GM23338 (cell line): Measurements from ENCODE around the gene SORBS2. TPM values are rescaled to one million over a fixed set of nuclear protein-coding genes. Genes with fewer than 3 reads are reported as not detected.

Experiments
- ATAC-seq: fragments of 200-7000 bp; cut with Tn5 transposase; 3 replicates; pipeline ENCODE4 v1.9.1; 2020
- DNase-seq: peaks from one replicate; pipeline ENCODE4 v3.0.0-alpha.2; 2015; ENCODE audit warnings: low spot score
- H2AFZ ChIP-seq: fragments of 200-600 bp; sonication (generic); 2 replicates; pipeline ENCODE4 v1.8.0; 2016; ENCODE audit warnings: antibody characterized with exemption, mild to moderate bottlenecking, moderate library complexity
- H3F3A ChIP-seq: fragments of 200-600 bp; sonication (generic); replicated peaks from 2 replicates; pipeline ENCODE4 v1.8.0; 2017; ENCODE audit warnings: antibody characterized with exemption, mixed run types, low read depth
- H3K27ac ChIP-seq: fragments of 200-600 bp; sonication (generic); 2 replicates; pipeline ENCODE4 v1.6.1; 2016; ENCODE audit warnings: low read depth
- H3K27me3 ChIP-seq: fragments of 200-600 bp; sonication (generic); 2 replicates; pipeline ENCODE4 v1.8.0; 2016; ENCODE audit warnings: mild to moderate bottlenecking, mixed run types, moderate library complexity; ENCODE audit not compliant: insufficient read depth
- H3K36me3 ChIP-seq: fragments of 200-600 bp; sonication (generic); 2 replicates; pipeline ENCODE4 v1.8.0; 2016; ENCODE audit warnings: mild to moderate bottlenecking; ENCODE audit not compliant: insufficient read depth
- H3K4me1 ChIP-seq: fragments of 200-600 bp; sonication (generic); 2 replicates; pipeline ENCODE4 v1.8.0; 2016; ENCODE audit warnings: mild to moderate bottlenecking, moderate library complexity; ENCODE audit not compliant: insufficient read depth
- H3K4me2 ChIP-seq: fragments of 200-600 bp; sonication (generic); 2 replicates; pipeline ENCODE4 v1.7.1; 2017; ENCODE audit warnings: mixed run types
- H3K4me3 ChIP-seq: fragments of 200-600 bp; sonication (generic); 2 replicates; pipeline ENCODE4 v1.6.1; 2016; ENCODE audit warnings: mixed run types
- H3K79me2 ChIP-seq: fragments of 200-600 bp; sonication (generic); replicated peaks from 2 replicates; pipeline ENCODE4 v1.8.0; 2017; ENCODE audit warnings: mild to moderate bottlenecking; ENCODE audit not compliant: insufficient read depth
- H3K9me2 ChIP-seq: fragments of 200-600 bp; sonication (generic); 2 replicates; pipeline ENCODE4 v1.8.0; 2017; ENCODE audit not compliant: insufficient read depth
- H4K20me1 ChIP-seq: fragments of 200-600 bp; sonication (generic); replicated peaks from 2 replicates; pipeline ENCODE4 v1.8.0; 2017; ENCODE audit warnings: mild to moderate bottlenecking; ENCODE audit not compliant: insufficient read depth
- H3K27ac Mint-ChIP-seq: 2 replicates; pipeline ENCODE4 v1.8.0; 2020; ENCODE audit warnings: inconsistent platforms, mild to moderate bottlenecking, moderate library complexity, mixed read lengths
- H3K27me3 Mint-ChIP-seq: 3 replicates; pipeline ENCODE4 v1.8.0; 2022; ENCODE audit warnings: low read depth, mild to moderate bottlenecking, moderate library complexity, mixed read lengths, inconsistent platforms; ENCODE audit not compliant: insufficient read depth, poor library complexity
- H3K36me3 Mint-ChIP-seq: 3 replicates; pipeline ENCODE4 v1.8.0; 2021; ENCODE audit warnings: low read depth, mild to moderate bottlenecking, inconsistent platforms, moderate library complexity, mixed read lengths
- H3K4me1 Mint-ChIP-seq: 3 replicates; pipeline ENCODE4 v1.8.0; 2020; ENCODE audit warnings: mild to moderate bottlenecking, inconsistent platforms, mixed read lengths
- H3K4me3 Mint-ChIP-seq: 3 replicates; pipeline ENCODE4 v1.8.0; 2021; ENCODE audit warnings: moderate library complexity, mild to moderate bottlenecking, inconsistent platforms, mixed read lengths
- H3K9me3 Mint-ChIP-seq: 3 replicates; pipeline ENCODE4 v1.8.0; 2020; ENCODE audit warnings: moderate library complexity, mild to moderate bottlenecking, inconsistent platforms, mixed read lengths
- CREB1 ChIP-seq: fragments of 250-450 bp; sonication (Bioruptor Pico); IDR thresholded peaks from 2 replicates; pipeline ENCODE4 v1.5.0; 2020; ENCODE audit warnings: low read depth, mild to moderate bottlenecking, moderate library complexity
- EZH2 ChIP-seq: fragments of 200-600 bp; sonication (generic); IDR thresholded peaks from one replicate; pipeline ENCODE4 v1.8.0; 2017; ENCODE audit warnings: antibody characterized with exemption, mild to moderate bottlenecking, low read depth; ENCODE audit not compliant: unreplicated experiment
- EZH2phosphoT487 ChIP-seq: fragments of 200-600 bp; sonication (generic); IDR thresholded peaks from one replicate; pipeline ENCODE4 v1.8.1; 2018; ENCODE audit warnings: antibody characterized with exemption; ENCODE audit not compliant: unreplicated experiment
- JUNB ChIP-seq: IDR thresholded peaks from one replicate; pipeline ENCODE4 v1.6.1; 2016; ENCODE audit warnings: antibody characterized with exemption; ENCODE audit not compliant: unreplicated experiment
- NANOG ChIP-seq: IDR thresholded peaks from 2 replicates; pipeline ENCODE4 v1.6.1; 2016; ENCODE audit warnings: antibody characterized with exemption, borderline replicate concordance
- POLR2AphosphoS5 ChIP-seq: IDR thresholded peaks from 2 replicates; pipeline ENCODE4 v1.6.1; 2016; ENCODE audit warnings: antibody characterized with exemption, low read depth
- STAT1 ChIP-seq: IDR thresholded peaks from one replicate; pipeline ENCODE4 v1.6.1; 2016; ENCODE audit warnings: antibody characterized with exemption; ENCODE audit not compliant: unreplicated experiment
- ZNF114 ChIP-seq: fragments of 250-450 bp; sonication (Bioruptor Pico); IDR thresholded peaks from 2 replicates; pipeline ENCODE4 v1.5.0; 2020; ENCODE audit warnings: mild to moderate bottlenecking, moderate library complexity
- ZNF331 ChIP-seq: fragments of 250-450 bp; sonication (Bioruptor Pico); IDR thresholded peaks from 2 replicates; pipeline ENCODE4 v1.5.0; 2020; ENCODE audit warnings: low read depth, mild to moderate bottlenecking, moderate library complexity
- polyA plus RNA-seq: library from polyadenylated mRNA; unstranded; fragments of >200 nt; fragmentation: Nextera tagmentation; extraction: Ambion mirVana; gene quantifications from 2 replicates; pipeline ENCODE4 v1.2.1, GENCODE V29; 2016
- total RNA-seq: library from RNA; depleted of rRNA; stranded (reverse); fragments of >200 nt; shearing (Covaris generic); gene quantifications from 2 replicates; pipeline ENCODE4 v1.2.3, GENCODE V29; 2014
- TF ChIP-seq, protein P1 (sequence below), 2 experiments: fragments of 200-600 bp in 1 of 2; sonication (generic) in 1 of 2; conservative IDR thresholded peaks; 2 replicates each; pipeline versions ENCODE4 v1.5.1 to v1.6.1; 2016 to 2017; ENCODE audit warnings: antibody characterized with exemption in 2 of 2, low read depth in 2 of 2, mild to moderate bottlenecking in 2 of 2, moderate library complexity in 1 of 2
- TF ChIP-seq, protein P2 (sequence below): IDR thresholded peaks from 2 replicates; pipeline ENCODE4 v1.6.1; 2016; ENCODE audit warnings: antibody characterized with exemption
- TF ChIP-seq, protein P3 (sequence below): IDR thresholded peaks from one replicate; pipeline ENCODE4 v1.6.1; 2018; ENCODE audit warnings: antibody characterized with exemption; ENCODE audit not compliant: unreplicated experiment
- TF ChIP-seq, protein P4 (sequence below): fragments of 250-450 bp; sonication (Bioruptor Pico); IDR thresholded peaks from 2 replicates; pipeline ENCODE4 v1.5.0; 2020; ENCODE audit warnings: mild to moderate bottlenecking, moderate library complexity

Gene SORBS2
- total and polyA plus RNA-seq, 2 experiments from 2014 or later = 17.8 to 27.6 TPM

DNA sequence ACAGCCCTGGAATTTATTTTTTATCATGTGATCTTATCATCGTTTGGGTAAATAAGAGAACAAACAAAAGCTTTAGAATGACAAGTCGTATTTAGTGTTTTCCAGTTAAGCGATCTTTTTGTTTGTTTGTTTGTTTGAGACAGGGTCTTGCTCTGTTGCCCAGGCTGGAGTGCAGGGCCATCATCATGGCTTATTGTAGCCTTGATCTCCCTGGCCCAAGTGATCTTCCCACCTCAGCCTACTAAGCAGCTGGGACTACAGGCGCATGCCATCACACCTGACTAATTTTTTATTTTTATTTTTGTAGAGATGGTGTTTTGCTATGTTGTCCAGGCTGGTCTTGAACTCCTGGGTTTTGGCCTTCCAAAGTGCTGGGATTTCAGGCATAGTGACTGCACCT lies 219.6 kb downstream of the SORBS2 start:
- no peak overlapping the region for H3K4me3 ChIP-seq
- no peaks in the 10 kb centered on the region for H3K79me2 ChIP-seq
- ATAC-seq (no peak), DNase-seq (no peak)
- H2AFZ ChIP-seq = no peak overlapping the region
- Mint-ChIP-seq H3K36me3 (no peaks in the 10 kb centered on the region), H3K9me3 (no peaks in the 10 kb centered on the region), H3K4me1 (peaks cover 34% of the 10 kb centered on the region), H3K27ac (no peak overlapping the region; the same call in 1 of the 2 replicates), H3K27me3 (peaks cover 16% of the 10 kb centered on the region), H3K4me3 (no peak overlapping the region)
- H3F3A ChIP-seq = peaks cover 7% of the 10 kb centered on the region; the same call in 1 of the 2 replicates
- TF ChIP-seq POLR2AphosphoS5 (no peak), ZNF331 (CRISPR knock-in tag) (no peak), STAT1 (no peak), CREB1 (CRISPR knock-in tag) (no peak), JUNB (no peak), NANOG (no peak), ZNF114 (CRISPR knock-in tag) (no peak), EZH2 (no peak), EZH2phosphoT487 (no peak)
- TF ChIP-seq, protein P1, sequence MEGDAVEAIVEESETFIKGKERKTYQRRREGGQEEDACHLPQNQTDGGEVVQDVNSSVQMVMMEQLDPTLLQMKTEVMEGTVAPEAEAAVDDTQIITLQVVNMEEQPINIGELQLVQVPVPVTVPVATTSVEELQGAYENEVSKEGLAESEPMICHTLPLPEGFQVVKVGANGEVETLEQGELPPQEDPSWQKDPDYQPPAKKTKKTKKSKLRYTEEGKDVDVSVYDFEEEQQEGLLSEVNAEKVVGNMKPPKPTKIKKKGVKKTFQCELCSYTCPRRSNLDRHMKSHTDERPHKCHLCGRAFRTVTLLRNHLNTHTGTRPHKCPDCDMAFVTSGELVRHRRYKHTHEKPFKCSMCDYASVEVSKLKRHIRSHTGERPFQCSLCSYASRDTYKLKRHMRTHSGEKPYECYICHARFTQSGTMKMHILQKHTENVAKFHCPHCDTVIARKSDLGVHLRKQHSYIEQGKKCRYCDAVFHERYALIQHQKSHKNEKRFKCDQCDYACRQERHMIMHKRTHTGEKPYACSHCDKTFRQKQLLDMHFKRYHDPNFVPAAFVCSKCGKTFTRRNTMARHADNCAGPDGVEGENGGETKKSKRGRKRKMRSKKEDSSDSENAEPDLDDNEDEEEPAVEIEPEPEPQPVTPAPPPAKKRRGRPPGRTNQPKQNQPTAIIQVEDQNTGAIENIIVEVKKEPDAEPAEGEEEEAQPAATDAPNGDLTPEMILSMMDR (conservative IDR thresholded peaks at IDR 0.05; ENCODE audit: low read depth in 2 of 2) = no peak
- TF ChIP-seq, protein P2, sequence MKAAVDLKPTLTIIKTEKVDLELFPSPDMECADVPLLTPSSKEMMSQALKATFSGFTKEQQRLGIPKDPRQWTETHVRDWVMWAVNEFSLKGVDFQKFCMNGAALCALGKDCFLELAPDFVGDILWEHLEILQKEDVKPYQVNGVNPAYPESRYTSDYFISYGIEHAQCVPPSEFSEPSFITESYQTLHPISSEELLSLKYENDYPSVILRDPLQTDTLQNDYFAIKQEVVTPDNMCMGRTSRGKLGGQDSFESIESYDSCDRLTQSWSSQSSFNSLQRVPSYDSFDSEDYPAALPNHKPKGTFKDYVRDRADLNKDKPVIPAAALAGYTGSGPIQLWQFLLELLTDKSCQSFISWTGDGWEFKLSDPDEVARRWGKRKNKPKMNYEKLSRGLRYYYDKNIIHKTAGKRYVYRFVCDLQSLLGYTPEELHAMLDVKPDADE = no peak
- TF ChIP-seq, protein P3, sequence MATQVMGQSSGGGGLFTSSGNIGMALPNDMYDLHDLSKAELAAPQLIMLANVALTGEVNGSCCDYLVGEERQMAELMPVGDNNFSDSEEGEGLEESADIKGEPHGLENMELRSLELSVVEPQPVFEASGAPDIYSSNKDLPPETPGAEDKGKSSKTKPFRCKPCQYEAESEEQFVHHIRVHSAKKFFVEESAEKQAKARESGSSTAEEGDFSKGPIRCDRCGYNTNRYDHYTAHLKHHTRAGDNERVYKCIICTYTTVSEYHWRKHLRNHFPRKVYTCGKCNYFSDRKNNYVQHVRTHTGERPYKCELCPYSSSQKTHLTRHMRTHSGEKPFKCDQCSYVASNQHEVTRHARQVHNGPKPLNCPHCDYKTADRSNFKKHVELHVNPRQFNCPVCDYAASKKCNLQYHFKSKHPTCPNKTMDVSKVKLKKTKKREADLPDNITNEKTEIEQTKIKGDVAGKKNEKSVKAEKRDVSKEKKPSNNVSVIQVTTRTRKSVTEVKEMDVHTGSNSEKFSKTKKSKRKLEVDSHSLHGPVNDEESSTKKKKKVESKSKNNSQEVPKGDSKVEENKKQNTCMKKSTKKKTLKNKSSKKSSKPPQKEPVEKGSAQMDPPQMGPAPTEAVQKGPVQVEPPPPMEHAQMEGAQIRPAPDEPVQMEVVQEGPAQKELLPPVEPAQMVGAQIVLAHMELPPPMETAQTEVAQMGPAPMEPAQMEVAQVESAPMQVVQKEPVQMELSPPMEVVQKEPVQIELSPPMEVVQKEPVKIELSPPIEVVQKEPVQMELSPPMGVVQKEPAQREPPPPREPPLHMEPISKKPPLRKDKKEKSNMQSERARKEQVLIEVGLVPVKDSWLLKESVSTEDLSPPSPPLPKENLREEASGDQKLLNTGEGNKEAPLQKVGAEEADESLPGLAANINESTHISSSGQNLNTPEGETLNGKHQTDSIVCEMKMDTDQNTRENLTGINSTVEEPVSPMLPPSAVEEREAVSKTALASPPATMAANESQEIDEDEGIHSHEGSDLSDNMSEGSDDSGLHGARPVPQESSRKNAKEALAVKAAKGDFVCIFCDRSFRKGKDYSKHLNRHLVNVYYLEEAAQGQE = no peak
- TF ChIP-seq, protein P4, sequence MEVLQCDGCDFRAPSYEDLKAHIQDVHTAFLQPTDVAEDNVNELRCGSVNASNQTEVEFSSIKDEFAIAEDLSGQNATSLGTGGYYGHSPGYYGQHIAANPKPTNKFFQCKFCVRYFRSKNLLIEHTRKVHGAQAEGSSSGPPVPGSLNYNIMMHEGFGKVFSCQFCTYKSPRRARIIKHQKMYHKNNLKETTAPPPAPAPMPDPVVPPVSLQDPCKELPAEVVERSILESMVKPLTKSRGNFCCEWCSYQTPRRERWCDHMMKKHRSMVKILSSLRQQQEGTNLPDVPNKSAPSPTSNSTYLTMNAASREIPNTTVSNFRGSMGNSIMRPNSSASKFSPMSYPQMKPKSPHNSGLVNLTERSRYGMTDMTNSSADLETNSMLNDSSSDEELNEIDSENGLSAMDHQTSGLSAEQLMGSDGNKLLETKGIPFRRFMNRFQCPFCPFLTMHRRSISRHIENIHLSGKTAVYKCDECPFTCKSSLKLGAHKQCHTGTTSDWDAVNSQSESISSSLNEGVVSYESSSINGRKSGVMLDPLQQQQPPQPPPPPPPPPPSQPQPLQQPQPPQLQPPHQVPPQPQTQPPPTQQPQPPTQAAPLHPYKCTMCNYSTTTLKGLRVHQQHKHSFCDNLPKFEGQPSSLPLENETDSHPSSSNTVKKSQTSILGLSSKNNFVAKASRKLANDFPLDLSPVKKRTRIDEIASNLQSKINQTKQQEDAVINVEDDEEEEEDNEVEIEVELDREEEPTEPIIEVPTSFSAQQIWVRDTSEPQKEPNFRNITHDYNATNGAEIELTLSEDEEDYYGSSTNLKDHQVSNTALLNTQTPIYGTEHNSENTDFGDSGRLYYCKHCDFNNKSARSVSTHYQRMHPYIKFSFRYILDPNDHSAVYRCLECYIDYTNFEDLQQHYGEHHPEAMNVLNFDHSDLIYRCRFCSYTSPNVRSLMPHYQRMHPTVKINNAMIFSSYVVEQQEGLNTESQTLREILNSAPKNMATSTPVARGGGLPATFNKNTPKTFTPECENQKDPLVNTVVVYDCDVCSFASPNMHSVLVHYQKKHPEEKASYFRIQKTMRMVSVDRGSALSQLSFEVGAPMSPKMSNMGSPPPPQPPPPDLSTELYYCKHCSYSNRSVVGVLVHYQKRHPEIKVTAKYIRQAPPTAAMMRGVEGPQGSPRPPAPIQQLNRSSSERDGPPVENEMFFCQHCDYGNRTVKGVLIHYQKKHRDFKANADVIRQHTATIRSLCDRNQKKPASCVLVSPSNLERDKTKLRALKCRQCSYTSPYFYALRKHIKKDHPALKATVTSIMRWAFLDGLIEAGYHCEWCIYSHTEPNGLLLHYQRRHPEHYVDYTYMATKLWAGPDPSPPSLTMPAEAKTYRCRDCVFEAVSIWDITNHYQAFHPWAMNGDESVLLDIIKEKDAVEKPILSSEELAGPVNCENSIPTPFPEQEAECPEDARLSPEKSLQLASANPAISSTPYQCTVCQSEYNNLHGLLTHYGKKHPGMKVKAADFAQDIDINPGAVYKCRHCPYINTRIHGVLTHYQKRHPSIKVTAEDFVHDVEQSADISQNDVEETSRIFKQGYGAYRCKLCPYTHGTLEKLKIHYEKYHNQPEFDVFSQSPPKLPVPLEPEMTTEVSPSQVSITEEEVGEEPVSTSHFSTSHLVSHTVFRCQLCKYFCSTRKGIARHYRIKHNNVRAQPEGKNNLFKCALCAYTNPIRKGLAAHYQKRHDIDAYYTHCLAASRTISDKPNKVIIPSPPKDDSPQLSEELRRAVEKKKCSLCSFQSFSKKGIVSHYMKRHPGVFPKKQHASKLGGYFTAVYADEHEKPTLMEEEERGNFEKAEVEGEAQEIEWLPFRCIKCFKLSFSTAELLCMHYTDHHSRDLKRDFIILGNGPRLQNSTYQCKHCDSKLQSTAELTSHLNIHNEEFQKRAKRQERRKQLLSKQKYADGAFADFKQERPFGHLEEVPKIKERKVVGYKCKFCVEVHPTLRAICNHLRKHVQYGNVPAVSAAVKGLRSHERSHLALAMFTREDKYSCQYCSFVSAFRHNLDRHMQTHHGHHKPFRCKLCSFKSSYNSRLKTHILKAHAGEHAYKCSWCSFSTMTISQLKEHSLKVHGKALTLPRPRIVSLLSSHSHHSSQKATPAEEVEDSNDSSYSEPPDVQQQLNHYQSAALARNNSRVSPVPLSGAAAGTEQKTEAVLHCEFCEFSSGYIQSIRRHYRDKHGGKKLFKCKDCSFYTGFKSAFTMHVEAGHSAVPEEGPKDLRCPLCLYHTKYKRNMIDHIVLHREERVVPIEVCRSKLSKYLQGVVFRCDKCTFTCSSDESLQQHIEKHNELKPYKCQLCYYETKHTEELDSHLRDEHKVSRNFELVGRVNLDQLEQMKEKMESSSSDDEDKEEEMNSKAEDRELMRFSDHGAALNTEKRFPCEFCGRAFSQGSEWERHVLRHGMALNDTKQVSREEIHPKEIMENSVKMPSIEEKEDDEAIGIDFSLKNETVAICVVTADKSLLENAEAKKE = no peak
- peaks cover 21% of the 10 kb centered on the region for H3K27me3 ChIP-seq
- H3K9me2 ChIP-seq = no peaks in the 10 kb centered on the region
- H3K4me2 ChIP-seq = no peak overlapping the region
- peaks cover 24% of the 10 kb centered on the region for H3K4me1 ChIP-seq
- H4K20me1 ChIP-seq = no peaks in the 10 kb centered on the region
- no peak overlapping the region for H3K27ac ChIP-seq
- no peaks in the 10 kb centered on the region for H3K36me3 ChIP-seq
